GM19468 (cell line): Measurements from ENCODE around the gene ZNG1B.
A peak's percentile ranks its signal among the peaks of the same experiment; 100 is the strongest.
"Not testable (repeated sequence)": the region's sequence is repeated elsewhere in the genome, so short reads cannot be mapped to it uniquely, and the experiment has no call there.

ENCODE experiments used
- ATAC-seq: cut with Tn5 transposase; IDR thresholded peaks from one replicate; pipeline ENCODE4 v1.9.1; 2021; ENCODE audit warnings: mild to moderate bottlenecking, moderate library complexity, moderate number of reproducible peaks; ENCODE audit not compliant: unreplicated experiment; ENCODE audit errors: extremely low read depth

Gene ZNG1B

GRCh38 chr2:113503094-113504042, 65.9 kb downstream of the ZNG1B start:
- peak; percentile 44 for ATAC-seq

GRCh38 chr2:113504081-113504480, 66.6 kb downstream of the ZNG1B start:
- ATAC-seq: not testable (repeated sequence)

- not testable (repeated sequence) for ATAC-seq
Measured at GRCh38 chr2:113507394-113508140, 70.1 kb downstream of the ZNG1B start.

- ATAC-seq: not testable (repeated sequence)
Measured at GRCh38 chr2:113508187-113508586, 70.7 kb downstream of the ZNG1B start.

- not testable (repeated sequence) for ATAC-seq
Measured at GRCh38 chr2:113510913-113511312, 73.4 kb downstream of the ZNG1B start.

GRCh38 chr2:113511859-113512258, 74.4 kb downstream of the ZNG1B start:
- ATAC-seq: not testable (repeated sequence)

- ATAC-seq: not testable (repeated sequence)
Measured at GRCh38 chr2:113515457-113515856, 78.0 kb downstream of the ZNG1B start.

GRCh38 chr2:113515995-113516394, 78.5 kb downstream of the ZNG1B start:
- not testable (repeated sequence) for ATAC-seq

- ATAC-seq: not testable (repeated sequence)
Measured at GRCh38 chr2:113517025-113517424, 79.5 kb downstream of the ZNG1B start.

- ATAC-seq: not testable (repeated sequence)
Measured at GRCh38 chr2:113520837-113521236, 83.3 kb downstream of the ZNG1B start.

GRCh38 chr2:113521492-113521891, 84.0 kb downstream of the ZNG1B start:
- not testable (repeated sequence) for ATAC-seq

- not testable (repeated sequence) for ATAC-seq
Measured at GRCh38 chr2:113524986-113525385, 87.5 kb downstream of the ZNG1B start.

- ATAC-seq: not testable (repeated sequence)
Measured at GRCh38 chr2:113527350-113528045, 90.0 kb downstream of the ZNG1B start.

GRCh38 chr2:113528126-113528525, 90.6 kb downstream of the ZNG1B start:
- not testable (repeated sequence) for ATAC-seq

- ATAC-seq: not testable (repeated sequence)
Measured at GRCh38 chr2:113528904-113529303, 91.4 kb downstream of the ZNG1B start.

GRCh38 chr2:113532991-113533390, 95.5 kb downstream of the ZNG1B start:
- not testable (repeated sequence) for ATAC-seq

GRCh38 chr2:113536573-113536972, 99.1 kb downstream of the ZNG1B start:
- not testable (repeated sequence) for ATAC-seq

GRCh38 chr2:113540834-113541203, 103.3 kb downstream of the ZNG1B start:
- not testable (repeated sequence) for ATAC-seq

GRCh38 chr2:113541204-113541975, 103.9 kb downstream of the ZNG1B start:
- not testable (repeated sequence) for ATAC-seq
